Measurements from ENCODE around the gene HSPA12B. TPM values are rescaled to one million over a fixed set of nuclear protein-coding genes. Genes with fewer than 3 reads are reported as not detected.

The HSPA12B gene
- polyA plus RNA-seq, 1 experiment: 0.02 TPM

- ChIA-PET POLR2A (no interaction called here), CTCF (interaction anchor here (1.0 to 2.9 kb wide), 2 partner anchors 12 to 14 kb away, joined by 3 to 7 read pairs; no protein-coding TSS in a partner anchor)
- Histone ChIP-seq H3K4me3 (ENCODE audit: low read depth, low read length) (no peak overlapping the region), H3K27me3 (ENCODE audit: control insufficient read depth, insufficient read depth, low read length) (no peaks in the 10 kb centered on the region), H3K36me3 (ENCODE audit: control insufficient read depth, insufficient read depth, low read length) (no peaks in the 10 kb centered on the region)
- DNase-seq (ENCODE audit: low read depth): no peak
- TF ChIP-seq, protein P1, sequence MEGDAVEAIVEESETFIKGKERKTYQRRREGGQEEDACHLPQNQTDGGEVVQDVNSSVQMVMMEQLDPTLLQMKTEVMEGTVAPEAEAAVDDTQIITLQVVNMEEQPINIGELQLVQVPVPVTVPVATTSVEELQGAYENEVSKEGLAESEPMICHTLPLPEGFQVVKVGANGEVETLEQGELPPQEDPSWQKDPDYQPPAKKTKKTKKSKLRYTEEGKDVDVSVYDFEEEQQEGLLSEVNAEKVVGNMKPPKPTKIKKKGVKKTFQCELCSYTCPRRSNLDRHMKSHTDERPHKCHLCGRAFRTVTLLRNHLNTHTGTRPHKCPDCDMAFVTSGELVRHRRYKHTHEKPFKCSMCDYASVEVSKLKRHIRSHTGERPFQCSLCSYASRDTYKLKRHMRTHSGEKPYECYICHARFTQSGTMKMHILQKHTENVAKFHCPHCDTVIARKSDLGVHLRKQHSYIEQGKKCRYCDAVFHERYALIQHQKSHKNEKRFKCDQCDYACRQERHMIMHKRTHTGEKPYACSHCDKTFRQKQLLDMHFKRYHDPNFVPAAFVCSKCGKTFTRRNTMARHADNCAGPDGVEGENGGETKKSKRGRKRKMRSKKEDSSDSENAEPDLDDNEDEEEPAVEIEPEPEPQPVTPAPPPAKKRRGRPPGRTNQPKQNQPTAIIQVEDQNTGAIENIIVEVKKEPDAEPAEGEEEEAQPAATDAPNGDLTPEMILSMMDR (IDR thresholded peaks at IDR 0.05; ENCODE audit: insufficient read depth, low read depth, low read length): no peak
Observed at GRCh38 chr20:3689978-3690377, 42.5 kb upstream of the HSPA12B start.

GRCh38 chr20:3690413-3690812 is 42.1 kb upstream of the HSPA12B start:
- ChIA-PET POLR2A (no interaction called here), CTCF (interaction anchor here (1.0 to 2.9 kb wide), 2 partner anchors 13 to 14 kb away, joined by 3 to 7 read pairs; no protein-coding TSS in a partner anchor)
- Histone ChIP-seq H3K4me3 (ENCODE audit: low read depth, low read length) (no peak overlapping the region), H3K27me3 (ENCODE audit: control insufficient read depth, insufficient read depth, low read length) (no peaks in the 10 kb centered on the region), H3K36me3 (ENCODE audit: control insufficient read depth, insufficient read depth, low read length) (no peaks in the 10 kb centered on the region)
- TF ChIP-seq, protein P1 (IDR thresholded peaks at IDR 0.05; ENCODE audit: insufficient read depth, low read depth, low read length): no peak
- DNase-seq (ENCODE audit: low read depth): no peak

GRCh38 chr20:3691306-3691705 is 41.2 kb upstream of the HSPA12B start:
- no peak for DNase-seq (ENCODE audit: low read depth)
- Histone ChIP-seq H3K36me3 (ENCODE audit: control insufficient read depth, insufficient read depth, low read length) (no peaks in the 10 kb centered on the region), H3K4me3 (ENCODE audit: low read depth, low read length) (no peak overlapping the region), H3K27me3 (ENCODE audit: control insufficient read depth, insufficient read depth, low read length) (no peaks in the 10 kb centered on the region)
- ChIA-PET POLR2A (no interaction called here), CTCF (interaction anchor here (2.9 to 4.8 kb wide), 2 partner anchors 14 to 19 kb away, joined by 7 to 34 read pairs; no protein-coding TSS in a partner anchor)
- TF ChIP-seq, protein P1 (IDR thresholded peaks at IDR 0.05; ENCODE audit: insufficient read depth, low read depth, low read length): no peak

DNA sequence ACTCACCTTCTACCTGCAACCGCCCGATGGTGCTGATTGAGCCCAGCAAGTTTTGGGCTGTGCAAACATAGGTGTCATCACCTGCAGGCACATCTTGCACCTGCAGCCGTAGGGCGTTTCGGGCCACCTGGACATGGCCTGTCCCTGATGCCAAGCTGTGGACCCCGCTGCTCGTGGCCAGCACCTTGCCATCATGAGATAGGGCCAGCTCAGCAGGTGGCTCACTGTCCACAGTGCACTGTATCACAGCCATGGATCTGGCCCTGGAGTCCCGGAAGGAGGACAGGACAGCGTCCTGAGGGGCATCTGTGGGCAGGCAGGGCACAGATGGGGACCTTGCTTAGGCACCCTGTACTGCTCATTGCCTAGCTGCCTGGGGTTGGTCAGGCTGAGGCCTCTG is 40.6 kb upstream of the HSPA12B start:
- CTCF ChIA-PET: interaction anchor here (2.9 to 4.8 kb wide), 2 partner anchors 14 to 19 kb away, joined by 7 to 34 read pairs; no protein-coding TSS in a partner anchor
- POLR2A ChIA-PET: no interaction called here
- H3K4me3 ChIP-seq (ENCODE audit: low read depth, low read length): no peak overlapping the region
- DNase-seq (ENCODE audit: low read depth): no peak
- no peaks in the 10 kb centered on the region for H3K27me3 ChIP-seq (ENCODE audit: control insufficient read depth, insufficient read depth, low read length)
- TF ChIP-seq, protein P1 (IDR thresholded peaks at IDR 0.05; ENCODE audit: insufficient read depth, low read depth, low read length): no peak
- no peaks in the 10 kb centered on the region for H3K36me3 ChIP-seq (ENCODE audit: control insufficient read depth, insufficient read depth, low read length)

DNA sequence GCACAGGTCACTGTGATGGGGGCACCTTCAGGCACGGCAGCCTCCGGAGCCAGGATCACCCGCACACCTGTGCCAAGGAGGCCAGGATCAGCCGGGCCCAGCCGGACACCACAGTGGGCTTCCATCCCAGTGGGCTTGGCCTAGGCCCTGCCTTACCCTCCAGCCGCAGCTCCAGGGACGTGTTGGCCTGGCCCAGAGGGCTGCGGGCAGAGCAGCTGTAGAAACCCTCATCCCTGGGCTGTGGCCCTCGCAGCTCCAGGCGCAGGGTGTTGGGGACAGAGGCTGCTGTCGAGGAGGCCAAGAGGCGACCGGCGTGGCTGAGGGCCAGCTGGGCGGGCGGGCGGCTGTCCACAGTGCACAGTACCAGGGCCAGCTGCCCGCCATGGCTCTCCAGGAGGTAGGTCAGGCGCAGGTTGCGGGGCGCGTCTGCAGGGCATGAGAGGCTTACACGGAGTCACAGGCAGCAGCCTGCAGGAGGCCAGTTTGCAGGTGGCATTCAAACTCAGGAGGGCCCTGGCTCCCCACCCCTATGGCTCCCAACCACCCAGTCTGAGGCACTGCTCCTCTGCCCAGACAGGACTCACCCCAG is 39.7 kb upstream of the HSPA12B start:
- Histone ChIP-seq H3K27me3 (ENCODE audit: control insufficient read depth, insufficient read depth, low read length) (no peaks in the 10 kb centered on the region), H3K4me3 (ENCODE audit: low read depth, low read length) (no peak overlapping the region), H3K36me3 (ENCODE audit: control insufficient read depth, insufficient read depth, low read length) (no peaks in the 10 kb centered on the region)
- TF ChIP-seq, protein P1 (IDR thresholded peaks at IDR 0.05; ENCODE audit: insufficient read depth, low read depth, low read length): no peak
- no peak for DNase-seq (ENCODE audit: low read depth)
- ChIA-PET POLR2A (no interaction called here), CTCF (interaction anchor here (0.9 to 4.8 kb wide), 3 partner anchors 11 to 18 kb away, joined by 3 to 34 read pairs (median 7); no protein-coding TSS in a partner anchor)
